Iris pigment epithelial cell (primary cell): ENCODE measurements around the gene DDX20.

Source experiments
- DNase-seq: peaks from one replicate; pipeline ENCODE4 v3.0.0-alpha.2; 2011; ENCODE audit warnings: low read depth

Gene DDX20

DNA sequence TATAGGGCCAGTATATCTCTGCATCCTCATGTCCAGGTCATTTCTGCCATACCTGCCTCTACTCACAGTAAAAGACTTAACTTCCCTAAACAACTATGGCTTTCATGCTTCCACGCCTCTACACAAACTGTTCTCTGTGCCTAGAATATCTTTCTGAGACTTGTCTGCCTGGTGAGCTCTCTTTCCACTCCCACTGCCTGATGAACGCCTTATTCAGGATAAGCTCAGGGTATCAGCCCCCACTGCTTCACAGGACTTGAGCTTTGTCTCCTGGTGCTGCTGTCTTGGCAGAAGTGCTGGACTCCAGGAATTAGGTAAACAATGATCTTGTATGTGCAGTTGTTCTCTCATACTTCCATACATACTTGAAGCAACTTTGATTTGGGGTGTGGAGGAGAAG lies 4.8 kb upstream of the DDX20 start:
- DNase-seq: no peak

DNA sequence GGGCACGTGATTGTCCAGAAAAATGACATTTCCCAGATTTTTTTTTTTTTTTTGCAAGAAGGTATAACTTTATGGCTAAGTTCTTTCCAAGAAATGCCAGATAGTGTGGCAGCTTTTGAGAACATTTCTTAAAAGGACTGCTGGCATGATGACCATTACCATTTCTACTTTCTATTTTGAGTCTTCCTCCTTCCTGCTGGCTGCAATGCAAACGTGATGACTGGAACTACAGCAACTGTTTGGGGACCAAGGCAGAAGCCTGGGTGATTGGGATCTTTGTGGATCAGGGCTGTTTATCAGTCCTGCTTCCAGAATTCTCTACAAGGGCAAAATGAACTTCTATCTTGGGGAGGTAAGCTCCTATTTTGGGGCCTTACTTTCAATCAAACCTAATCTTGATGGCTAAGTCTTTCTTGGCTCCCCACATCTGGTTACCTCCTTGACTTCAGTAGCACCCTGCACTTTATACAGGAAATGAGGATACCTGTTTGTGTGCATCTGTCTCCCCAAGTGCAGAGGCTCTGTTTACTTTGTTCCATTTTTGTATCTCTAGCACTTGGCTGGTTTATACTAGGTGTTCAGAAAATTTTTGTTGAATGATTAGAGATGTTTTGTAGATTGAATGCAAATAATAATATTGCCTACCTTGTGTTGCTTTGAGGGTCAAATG lies 3.7 kb upstream of the DDX20 start:
- no peak for DNase-seq

- DNase-seq: no peak
Measured at GRCh38 chr1:111754984-111755330, 744 bp upstream of the DDX20 start.

DNA sequence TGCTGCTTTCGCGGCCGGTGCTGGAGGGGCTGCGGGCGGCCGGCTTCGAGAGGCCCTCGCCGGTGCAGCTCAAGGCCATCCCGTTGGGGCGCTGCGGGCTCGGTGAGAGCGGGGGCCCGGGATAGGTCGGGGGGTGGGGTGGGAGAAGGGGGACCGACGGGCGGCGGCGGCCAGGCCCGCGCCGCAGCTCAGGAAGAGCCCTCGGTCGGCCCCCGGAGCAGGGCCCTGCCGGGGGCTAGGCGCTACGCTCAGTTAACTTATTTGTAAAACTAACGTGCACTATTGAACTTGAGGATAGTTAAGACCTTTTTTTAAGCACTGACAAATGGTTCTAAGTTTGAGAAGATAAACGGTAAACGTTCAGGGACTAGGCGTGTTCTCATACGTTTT lies 418 bp downstream of the DDX20 start:
- DNase-seq: no peak

DNA sequence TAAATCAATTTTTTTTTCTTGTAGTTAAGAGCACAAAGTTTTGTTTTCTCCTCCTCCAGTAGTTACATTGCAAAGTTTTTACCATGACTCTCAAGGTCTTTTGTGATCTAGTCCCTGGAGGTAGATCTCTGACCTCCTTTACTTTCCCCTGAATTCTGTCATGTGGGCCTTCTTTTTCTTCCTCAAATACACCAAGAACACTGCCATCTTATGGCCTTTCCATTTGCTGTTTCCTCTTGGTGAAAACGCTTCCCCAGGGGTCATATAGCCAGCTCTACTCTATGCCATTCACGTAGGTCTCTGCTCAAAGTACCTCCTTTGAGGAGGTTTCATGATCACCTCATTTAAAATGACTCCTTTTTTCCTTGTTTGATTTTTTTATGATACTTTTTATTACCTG lies 2.7 kb downstream of the DDX20 start:
- DNase-seq: no peak

DNA sequence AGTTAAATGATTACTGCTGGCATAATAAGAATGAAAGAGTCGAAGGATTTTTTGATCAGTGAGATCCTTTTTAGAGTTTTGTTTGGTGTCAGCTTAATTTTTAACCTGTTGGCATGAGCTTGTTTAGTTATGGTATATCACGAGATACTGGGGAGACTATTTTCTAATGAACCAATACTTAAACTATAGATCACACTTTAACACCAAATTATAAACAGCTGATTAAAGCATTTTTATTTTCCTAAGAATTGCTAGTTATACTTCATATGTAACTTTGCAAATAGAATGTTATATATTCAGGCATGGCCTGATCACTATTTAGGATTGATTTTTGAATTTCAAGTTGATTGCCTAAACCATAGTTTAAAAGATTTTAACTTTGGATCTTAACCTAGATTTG lies 6.0 kb downstream of the DDX20 start:
- no peak for DNase-seq

DNA sequence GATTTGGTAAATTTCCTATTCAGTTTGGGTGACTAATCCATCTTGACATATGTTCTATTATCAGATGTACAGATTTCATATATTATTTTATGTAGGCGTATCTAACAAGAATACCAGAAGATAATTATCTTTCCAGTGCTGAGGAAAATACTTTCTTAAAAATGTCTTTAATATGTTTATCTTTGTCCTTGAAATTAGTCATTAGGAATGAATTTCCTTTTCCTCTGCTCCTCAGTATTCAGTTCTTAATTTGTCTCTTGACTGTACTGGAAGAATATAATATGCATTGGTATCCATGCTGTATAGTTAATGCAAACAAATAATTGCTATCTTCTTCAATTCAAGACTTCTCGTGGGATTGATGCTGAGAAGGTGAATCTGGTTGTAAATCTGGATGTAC lies 6.6 kb downstream of the DDX20 start:
- no peak for DNase-seq

- DNase-seq: no peak
Measured at GRCh38 chr1:111768023-111768422, 12.3 kb downstream of the DDX20 start.

DNA sequence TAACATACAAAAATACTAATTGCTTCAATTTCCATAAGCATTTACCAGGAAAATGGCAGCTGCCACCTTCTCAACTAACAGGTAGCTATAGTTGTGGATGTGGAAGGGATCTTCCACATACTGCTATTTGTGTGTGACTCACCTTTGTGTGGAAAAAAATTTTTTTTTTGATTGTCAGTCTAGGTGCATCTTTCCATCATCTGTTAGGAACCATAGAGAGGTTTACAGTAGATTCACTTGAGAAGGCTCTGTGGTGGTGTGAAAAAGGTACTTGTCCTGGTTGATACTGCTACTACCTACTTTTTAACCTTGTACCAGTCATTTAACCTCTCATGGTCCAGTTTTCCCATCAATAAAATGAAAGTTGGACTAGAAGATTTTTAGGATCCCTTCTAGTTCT lies 12.9 kb downstream of the DDX20 start:
- DNase-seq: no peak

GRCh38 chr1:111769517-111770146 lies 13.9 kb downstream of the DDX20 start:
- peak; percentile 82 for DNase-seq

DNA sequence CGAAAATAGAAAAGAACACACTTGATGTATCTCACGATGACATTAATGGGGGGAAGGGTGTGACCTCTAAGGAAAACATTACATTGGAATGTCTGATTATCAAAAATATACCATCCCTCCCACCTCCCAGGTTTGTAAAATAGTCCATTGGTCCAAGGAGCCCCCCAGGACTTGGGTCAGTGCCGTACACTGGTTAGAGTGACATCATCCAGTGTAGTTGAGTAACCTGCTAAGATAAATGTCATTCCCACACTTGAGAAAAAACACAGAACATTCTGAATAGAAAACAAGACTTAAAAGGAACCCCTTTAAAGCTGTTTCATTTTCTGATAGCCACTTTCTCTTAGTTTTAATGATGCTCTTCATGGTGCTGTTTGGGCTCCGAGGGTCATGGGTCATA lies 15.2 kb downstream of the DDX20 start:
- DNase-seq: peak; percentile 37

DNA sequence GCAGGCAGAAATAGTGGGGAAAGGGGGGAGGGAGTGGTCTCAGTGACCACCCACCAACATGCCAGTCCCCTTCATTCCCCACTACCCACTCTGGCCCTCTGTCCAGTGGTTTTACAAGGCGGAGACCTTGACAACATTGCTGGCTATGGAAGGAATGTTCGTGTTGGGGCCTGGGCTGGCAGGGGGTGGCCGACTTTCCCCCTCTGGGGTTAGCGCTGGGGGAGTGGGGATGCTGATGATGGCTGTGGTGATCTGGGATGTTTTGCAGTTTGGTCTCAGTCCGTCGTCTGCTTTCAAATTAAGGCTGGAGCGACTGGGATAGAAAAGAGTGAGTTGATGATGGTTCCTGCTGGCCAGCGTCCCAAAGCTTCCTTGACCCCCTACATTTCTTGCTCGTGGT lies 20.3 kb downstream of the DDX20 start:
- DNase-seq: no peak

DNA sequence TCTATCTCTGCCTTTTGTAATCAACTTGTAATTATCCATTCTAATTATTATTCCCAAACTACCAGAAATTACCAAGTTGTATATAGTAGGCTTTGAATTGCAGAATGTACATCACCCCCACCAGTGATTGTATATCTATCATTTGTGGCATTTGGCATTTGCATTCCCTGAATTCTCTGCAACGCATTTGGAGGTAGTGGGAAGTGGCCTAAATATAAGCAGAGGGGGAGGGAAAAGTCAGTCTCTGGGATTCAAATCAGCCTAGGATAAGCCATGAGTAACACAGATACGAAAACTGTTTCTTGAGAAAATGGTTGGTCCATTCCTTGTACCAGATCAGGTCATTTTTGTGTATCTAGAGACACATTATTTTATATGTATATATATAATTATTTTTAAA lies 20.7 kb downstream of the DDX20 start:
- DNase-seq: no peak

- no peak for DNase-seq
Measured at GRCh38 chr1:111776861-111777260, 21.2 kb downstream of the DDX20 start.

GRCh38 chr1:111777301-111777700 lies 21.6 kb downstream of the DDX20 start:
- no peak for DNase-seq

GRCh38 chr1:111778066-111778465 lies 22.4 kb downstream of the DDX20 start:
- no peak for DNase-seq

DNA sequence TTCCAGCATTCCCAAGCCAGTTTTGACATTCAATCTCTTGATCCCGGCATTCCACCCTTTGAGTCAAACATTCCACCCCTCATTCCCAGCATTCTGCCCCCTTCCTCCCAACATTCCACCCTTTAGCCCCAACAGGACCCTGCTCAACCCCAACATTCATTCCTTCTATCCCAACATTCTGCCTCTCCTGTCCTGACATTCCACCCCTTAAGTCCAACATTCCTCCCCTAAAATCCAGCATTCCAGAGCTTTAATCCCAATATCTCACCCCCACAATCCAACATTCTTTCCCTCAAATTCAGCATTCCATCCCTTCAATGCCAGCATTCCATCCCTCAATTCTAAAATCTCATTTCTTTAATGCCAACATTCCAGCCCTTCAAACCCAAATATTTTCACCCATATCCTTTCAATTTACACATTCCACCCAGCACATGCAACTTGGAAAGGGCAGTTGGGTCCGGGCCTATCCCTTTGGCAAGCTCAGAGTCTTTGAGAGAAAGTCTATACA lies 22.9 kb downstream of the DDX20 start:
- no peak for DNase-seq

DNA sequence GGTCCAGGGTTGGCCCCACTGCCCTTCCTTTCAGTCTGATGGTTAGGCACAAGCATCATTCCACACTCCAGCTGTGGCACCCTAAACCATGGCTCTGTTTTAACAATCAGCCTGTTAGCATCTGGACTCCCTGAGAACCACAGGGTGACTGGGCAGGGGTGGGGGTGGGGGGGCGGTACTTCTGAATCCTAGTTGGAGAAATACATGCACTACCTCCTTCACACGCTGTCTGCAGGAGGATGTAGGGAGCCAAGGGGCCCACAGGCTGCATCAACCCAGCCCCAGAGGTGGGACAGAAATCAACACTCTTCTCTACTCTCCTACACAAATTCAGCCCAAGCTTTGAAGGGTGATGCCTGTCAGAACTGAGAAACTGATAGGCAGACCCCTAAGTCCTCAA lies 23.8 kb downstream of the DDX20 start:
- DNase-seq: no peak

GRCh38 chr1:111784273-111784901 lies 28.7 kb downstream of the DDX20 start:
- DNase-seq: no peak

- no peak for DNase-seq
Measured at GRCh38 chr1:111786669-111787207, 31.0 kb downstream of the DDX20 start.

DNA sequence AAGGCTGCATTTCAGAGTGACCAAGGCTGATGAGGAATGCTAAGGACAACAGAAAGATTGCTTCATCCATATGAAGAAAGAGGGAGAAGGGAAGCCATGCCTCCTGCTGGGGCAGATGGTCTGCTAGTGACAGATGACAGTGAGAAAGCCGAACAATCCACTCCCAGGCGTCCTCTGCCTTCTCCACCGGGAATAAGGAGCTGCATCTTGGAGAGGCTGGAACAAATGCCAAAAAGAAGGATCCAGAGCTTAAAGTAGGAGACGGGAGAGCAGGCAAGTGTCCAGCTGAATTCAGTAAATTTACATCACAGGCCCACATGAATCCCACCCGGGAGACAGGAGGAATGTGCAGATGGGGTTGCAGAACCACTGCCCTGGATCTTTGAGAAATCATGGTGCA lies 33.4 kb downstream of the DDX20 start:
- DNase-seq: no peak

GRCh38 chr1:111789666-111790316 lies 34.1 kb downstream of the DDX20 start:
- peak; percentile 37 for DNase-seq

DNA sequence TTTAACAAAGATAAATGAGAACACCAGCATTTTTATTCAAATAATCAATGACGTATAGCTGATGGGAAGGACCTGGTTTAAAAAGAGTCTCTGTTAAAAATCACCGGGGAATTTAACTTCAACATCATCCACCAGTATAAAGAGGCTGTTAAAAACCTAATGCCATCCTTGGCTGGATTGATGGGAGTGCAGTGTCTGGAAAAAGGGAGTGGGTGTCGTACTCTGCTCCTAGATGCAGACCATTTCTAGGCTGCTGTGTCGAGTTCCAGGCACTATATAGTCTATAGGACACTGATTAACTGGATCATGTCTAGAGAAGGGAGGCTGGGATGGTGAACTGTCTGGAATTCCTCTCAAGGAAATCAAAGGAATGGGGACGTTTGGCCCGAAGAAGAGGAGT lies 36.1 kb downstream of the DDX20 start:
- DNase-seq: no peak
